Ascending aorta (tissue), 2 donors: ENCODE results near the gene MCOLN1. TPM values are rescaled to one million over a fixed set of nuclear protein-coding genes. Genes with fewer than 3 reads are reported as not detected.
A peak's percentile ranks its signal among the peaks of the same experiment; 100 is the strongest.

Experiments used
- DNase-seq, 2 donors: peaks; one replicate each; pipeline ENCODE4 v3.0.0-alpha.2; 2019; ENCODE audit warnings: low spot score in 2 of 2
- H3K27ac ChIP-seq, 2 donors: fragments of 200-600 bp; sonication (generic); one replicate each; pipeline ENCODE4 v1.5.1; 2016 to 2017; ENCODE audit warnings: mild to moderate bottlenecking in 1 of 2
- H3K27me3 ChIP-seq: fragments of 200-600 bp; sonication (generic); one replicate; pipeline ENCODE4 v1.5.1; 2017
- H3K36me3 ChIP-seq, 2 donors: fragments of 200-600 bp; sonication (generic); one replicate each; pipeline ENCODE4 v1.5.1; 2016
- H3K4me1 ChIP-seq, 2 donors: fragments of 200-600 bp; sonication (generic); one replicate each; pipeline ENCODE4 v1.5.1; 2016 to 2017; ENCODE audit warnings: mild to moderate bottlenecking in 1 of 2
- H3K4me3 ChIP-seq, 2 donors: fragments of 200-600 bp; sonication (generic); one replicate each; pipeline ENCODE4 v1.5.1; 2016 to 2017; ENCODE audit warnings: mild to moderate bottlenecking in 1 of 2
- H3K9me3 ChIP-seq, 2 donors: fragments of 200-600 bp; sonication (generic); one replicate each; pipeline ENCODE4 v1.5.1; 2016
- CTCF ChIP-seq, 3 experiments: fragments of 200-600 bp in 2 of 3; fragments of 450-650 bp in 1 of 3; sonication (generic) in 2 of 3; IDR thresholded peaks; one replicate each; pipeline ENCODE4 v1.5.1; 2016 to 2019; ENCODE audit warnings: antibody characterized with exemption in 3 of 3, mild to moderate bottlenecking in 1 of 3, moderate library complexity in 1 of 3
- intact Hi-C: fragments of 100-400 bp; cut with DNase I; formaldehyde crosslinking; loops from one replicate; pipeline ENCODE4 v1.15.1; 2023
- total RNA-seq: library from RNA; depleted of rRNA; stranded (reverse); fragments of >200 nt; gene quantifications from one replicate; pipeline ENCODE4 v1.1.0, GENCODE V29; 2016

The MCOLN1 gene
- 11.9 TPM for total RNA-seq

- Histone ChIP-seq H3K9me3 (no peaks in the 10 kb centered on the region), H3K36me3 (peaks cover 20 to 35% of the 10 kb centered on the region in 2 donors), H3K4me3 (peak within 1 kb of the TSS; percentile 83 to 87), H3K27ac (peak within 1 kb of the TSS; percentile 14 to 64), H3K27me3 (no peaks in the 10 kb centered on the region), H3K4me1 (peaks cover 8 to 32% of the 10 kb centered on the region in 2 donors)
- intact Hi-C loops: loop anchor here (1.0 kb wide), 1 partner anchor 13 kb away; the partner anchor contains the start of gene PNPLA6
- no peak for TF ChIP-seq CTCF (IDR thresholded peaks at IDR 0.05)
- peak; percentile 97 to 100 for DNase-seq
Measured at GRCh38 chr19:7522072-7522922, at the start of gene MCOLN1. Gene MCOLN1, plus strand, starts transcription at chr19:7522624. Its CDS starts 127 bp downstream, at chr19:7522751.

- intact Hi-C loops: no loop called here
- Histone ChIP-seq H3K4me1 (no peaks in the 10 kb centered on the region), H3K36me3 (peaks cover 9 to 15% of the 10 kb centered on the region in 2 donors), H3K4me3 (no peak overlapping the region), H3K27ac (no peak overlapping the region), H3K27me3 (no peaks in the 10 kb centered on the region), H3K9me3 (no peaks in the 10 kb centered on the region)
- no peak for TF ChIP-seq CTCF (IDR thresholded peaks at IDR 0.05)
- DNase-seq: no peak
Measured at GRCh38 chr19:7475665-7476064, 46.8 kb upstream of the MCOLN1 start.

GRCh38 chr19:7476241-7476640 is 46.2 kb upstream of the MCOLN1 start:
- no peak overlapping the region for H3K27ac ChIP-seq
- H3K4me1 ChIP-seq: no peaks in the 10 kb centered on the region
- H3K27me3 ChIP-seq: no peaks in the 10 kb centered on the region
- no peaks in the 10 kb centered on the region for H3K9me3 ChIP-seq
- intact Hi-C loops: no loop called here
- DNase-seq: no peak
- no peak for TF ChIP-seq CTCF (IDR thresholded peaks at IDR 0.05)
- peaks cover 5 to 9% of the 10 kb centered on the region in 2 donors for H3K36me3 ChIP-seq
- no peak overlapping the region for H3K4me3 ChIP-seq

- no peak overlapping the region for H3K27ac ChIP-seq
- H3K36me3 ChIP-seq: peaks cover 0 to 2% of the 10 kb centered on the region in 2 donors
- no peaks in the 10 kb centered on the region for H3K27me3 ChIP-seq
- no peaks in the 10 kb centered on the region for H3K9me3 ChIP-seq
- DNase-seq: no peak
- intact Hi-C loops: no loop called here
- no peak for TF ChIP-seq CTCF (IDR thresholded peaks at IDR 0.05)
- H3K4me3 ChIP-seq: no peak overlapping the region
- no peaks in the 10 kb centered on the region for H3K4me1 ChIP-seq
Measured at GRCh38 chr19:7476777-7477494, 45.5 kb upstream of the MCOLN1 start.

- no peak for DNase-seq
- no peak for TF ChIP-seq CTCF (IDR thresholded peaks at IDR 0.05)
- no peaks in the 10 kb centered on the region for H3K9me3 ChIP-seq
- intact Hi-C loops: no loop called here
- no peak overlapping the region for H3K4me3 ChIP-seq
- H3K27ac ChIP-seq: no peak overlapping the region
- H3K4me1 ChIP-seq: no peaks in the 10 kb centered on the region
- no peaks in the 10 kb centered on the region for H3K27me3 ChIP-seq
- H3K36me3 ChIP-seq: no peaks in the 10 kb centered on the region
Measured at GRCh38 chr19:7477758-7478157, 44.7 kb upstream of the MCOLN1 start.
